Measurements from ENCODE around the gene SETX.

GRCh38 chr9:132250324-132251262 lies 104.2 kb downstream of the SETX start:
- no peak for TF ChIP-seq CTCF (IDR thresholded peaks at IDR 0.05)
- no peak for TF ChIP-seq EZH2 (IDR thresholded peaks at IDR 0.05)
- no peak for TF ChIP-seq EZH2phosphoT487 (IDR thresholded peaks at IDR 0.05)
